ENCODE results near the gene CADM3.

Gene CADM3, protein sequence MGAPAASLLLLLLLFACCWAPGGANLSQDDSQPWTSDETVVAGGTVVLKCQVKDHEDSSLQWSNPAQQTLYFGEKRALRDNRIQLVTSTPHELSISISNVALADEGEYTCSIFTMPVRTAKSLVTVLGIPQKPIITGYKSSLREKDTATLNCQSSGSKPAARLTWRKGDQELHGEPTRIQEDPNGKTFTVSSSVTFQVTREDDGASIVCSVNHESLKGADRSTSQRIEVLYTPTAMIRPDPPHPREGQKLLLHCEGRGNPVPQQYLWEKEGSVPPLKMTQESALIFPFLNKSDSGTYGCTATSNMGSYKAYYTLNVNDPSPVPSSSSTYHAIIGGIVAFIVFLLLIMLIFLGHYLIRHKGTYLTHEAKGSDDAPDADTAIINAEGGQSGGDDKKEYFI

GRCh38 chr1:159171254-159171687 is at the start of gene CADM3:
Gene CADM3, plus strand, starts transcription at chr1:159171615. Its CDS starts 151 bp downstream, at chr1:159171766.
- no peak for DNase-seq

GRCh38 chr1:159122005-159122621 is 49.3 kb upstream of the CADM3 start:
- DNase-seq: no peak

DNA sequence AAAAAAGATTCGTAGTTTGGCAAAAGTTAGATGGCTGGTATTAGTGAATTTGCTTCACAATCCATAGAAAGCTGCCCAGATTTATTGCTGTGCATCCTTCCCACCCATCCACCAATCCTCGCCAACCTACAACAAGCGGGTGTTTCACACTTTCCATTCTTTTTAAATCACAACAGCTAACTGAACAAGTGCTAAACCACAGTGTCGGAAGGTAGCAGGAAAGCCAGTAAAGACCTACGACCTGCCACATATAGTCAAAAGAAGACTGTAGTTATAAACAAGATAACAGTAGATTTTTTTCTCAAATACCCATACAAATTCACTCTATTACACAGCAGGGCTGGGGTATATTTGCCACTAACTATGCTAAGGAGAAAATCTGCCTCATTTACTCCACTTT is 47.8 kb upstream of the CADM3 start:
- DNase-seq: no peak

DNA sequence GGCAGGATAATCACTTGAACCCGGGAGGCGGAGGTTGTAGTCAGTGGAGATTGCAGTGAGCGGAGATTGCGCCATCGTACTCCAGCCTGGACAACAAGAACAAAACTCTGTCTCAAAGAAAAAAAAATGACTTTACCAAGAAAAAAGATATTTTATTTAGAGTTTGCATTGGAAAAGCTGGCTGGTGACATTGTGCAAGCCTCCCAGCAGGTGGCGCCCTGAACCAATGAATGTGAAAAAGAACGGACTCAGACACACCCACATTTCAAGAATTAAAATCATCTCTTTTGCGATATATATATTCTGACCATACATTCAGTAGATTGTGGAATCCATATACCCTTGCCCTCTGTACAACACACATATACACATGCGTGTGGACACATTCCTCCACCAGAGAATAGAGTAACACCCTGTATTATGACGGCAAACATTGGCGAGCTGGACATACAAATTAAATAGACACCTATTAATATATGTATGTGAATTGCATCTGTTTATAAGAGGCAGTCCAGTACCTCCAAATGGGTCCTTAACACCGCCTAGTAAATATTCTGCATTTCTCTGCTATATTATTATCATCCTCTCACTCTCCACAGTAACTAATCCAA is 39.0 kb upstream of the CADM3 start:
- DNase-seq: peak; percentile 33

DNA sequence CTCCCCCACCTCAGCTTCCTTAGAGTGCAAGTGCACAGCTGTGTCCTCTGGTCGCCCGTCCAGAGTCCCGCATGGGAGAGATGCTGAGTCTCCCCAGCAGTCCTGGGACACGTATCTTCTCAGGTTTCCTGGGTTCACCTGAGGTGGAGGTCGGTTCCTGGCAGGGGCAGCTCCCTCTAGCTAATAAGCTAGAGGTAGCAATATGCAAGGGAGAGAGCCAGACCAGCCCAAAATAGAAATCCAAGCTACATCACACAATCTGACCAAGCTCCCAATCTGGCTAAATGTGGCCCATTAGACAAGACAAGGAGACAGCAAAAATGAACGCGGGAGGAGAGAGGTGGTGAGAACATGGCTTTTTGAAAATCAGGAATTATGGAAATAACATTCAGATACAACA is 30.9 kb upstream of the CADM3 start:
- no peak for DNase-seq

GRCh38 chr1:159141584-159142390 is 29.6 kb upstream of the CADM3 start:
- DNase-seq: no peak

DNA sequence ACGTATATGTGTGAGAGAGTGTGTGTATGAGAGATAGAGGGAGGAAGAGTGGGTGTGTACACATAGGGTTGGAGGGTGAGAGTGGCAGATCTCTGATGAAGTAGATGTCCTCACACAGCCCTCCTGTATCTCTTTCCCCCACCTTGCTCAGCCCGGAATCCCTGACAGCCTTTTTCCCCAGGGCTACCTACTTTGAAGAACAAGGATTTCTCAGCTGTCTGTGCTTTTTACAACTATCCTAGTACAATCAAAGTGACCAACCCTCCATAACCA is 29.1 kb upstream of the CADM3 start:
- no peak for DNase-seq

DNA sequence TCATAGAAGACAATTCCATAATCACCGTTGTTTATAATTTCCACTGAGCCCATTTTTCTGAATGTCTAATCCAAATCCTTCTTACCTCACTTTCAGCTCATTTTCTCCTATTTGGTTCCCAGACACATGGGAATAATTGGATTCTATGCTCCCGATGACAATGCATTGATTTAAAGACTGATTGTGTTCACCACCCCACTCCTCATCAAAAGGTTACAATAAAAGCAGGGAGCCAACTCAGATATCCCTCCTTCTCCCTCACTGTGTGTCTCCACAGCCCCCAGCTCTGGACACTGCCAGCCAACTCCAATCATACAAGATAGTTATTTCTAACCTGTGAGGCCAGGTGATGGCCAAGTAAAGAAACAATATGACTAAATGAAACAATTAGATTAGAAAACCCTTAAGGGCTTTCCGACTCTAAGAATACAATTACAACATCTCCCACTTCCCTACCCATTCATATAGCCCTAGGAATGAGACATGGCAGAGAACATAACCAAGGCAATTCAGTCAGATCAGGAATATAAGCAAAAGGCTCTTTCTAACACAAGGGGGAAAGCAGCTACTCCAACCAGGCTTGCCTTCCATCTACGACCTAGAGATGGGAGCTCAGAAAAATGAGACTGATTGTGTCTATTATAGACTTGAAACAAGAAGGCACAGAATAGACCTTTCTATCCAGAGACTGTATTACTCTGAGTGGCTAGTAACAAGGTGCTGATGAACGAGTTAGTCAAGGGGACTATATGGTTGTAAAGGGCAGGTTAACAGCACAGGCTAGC is 28.5 kb upstream of the CADM3 start:
- DNase-seq: no peak

GRCh38 chr1:159144571-159144970 is 26.8 kb upstream of the CADM3 start:
- no peak for DNase-seq

DNA sequence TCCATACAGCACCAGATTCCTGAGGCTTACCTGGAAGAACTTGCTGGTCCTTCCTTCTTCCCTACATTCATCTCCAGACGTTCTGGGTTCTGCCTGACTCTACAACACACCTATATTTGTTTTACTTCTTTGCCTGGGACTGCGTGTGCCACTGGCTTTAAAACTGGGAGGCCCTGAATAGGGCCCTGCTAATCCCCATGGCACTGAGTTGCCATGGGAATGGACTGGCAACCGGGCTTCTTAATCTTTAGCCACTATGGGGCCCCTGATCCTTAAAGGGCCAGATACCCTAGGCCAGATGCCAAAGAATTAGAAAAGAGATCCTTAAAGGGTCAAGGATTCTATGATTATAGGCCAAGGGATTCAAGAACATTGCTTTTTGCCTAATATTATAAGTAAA is 24.4 kb upstream of the CADM3 start:
- DNase-seq: no peak

- no peak for DNase-seq
Observed at GRCh38 chr1:159152031-159152430, 19.4 kb upstream of the CADM3 start.

DNA sequence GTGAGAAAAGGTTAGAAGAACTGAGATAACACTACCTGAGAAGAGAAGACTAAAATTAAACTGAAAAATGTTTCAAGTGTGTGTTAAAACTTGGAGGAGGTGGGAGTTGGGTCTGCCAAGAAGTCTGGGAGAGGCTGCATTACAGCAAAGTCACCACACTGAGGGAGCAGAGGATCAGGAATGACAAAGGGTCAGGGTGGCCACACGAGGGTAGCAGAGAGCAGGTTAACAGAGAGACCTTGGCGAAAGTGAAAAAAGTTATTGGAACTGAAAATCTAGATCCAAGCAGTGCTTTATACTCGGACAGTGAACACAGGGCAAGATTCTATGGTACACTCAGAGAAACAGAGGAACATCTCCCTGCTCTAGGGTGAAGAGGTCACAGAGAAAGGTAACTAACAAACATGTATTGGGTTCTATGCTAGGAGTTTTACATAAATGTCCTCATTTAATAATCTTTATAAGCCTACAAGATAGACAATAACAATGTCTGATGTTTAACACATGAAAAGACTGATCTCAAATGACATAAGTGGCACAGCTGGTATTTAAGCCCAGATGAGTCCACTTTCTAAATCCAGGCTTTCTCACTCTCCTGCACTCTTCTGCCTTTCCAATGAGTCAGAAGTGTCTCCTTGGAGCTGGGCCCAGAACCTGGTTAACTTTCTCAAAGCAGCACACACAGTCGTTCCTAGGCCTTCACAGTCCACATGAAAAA is 10.3 kb upstream of the CADM3 start:
- peak; percentile 39 for DNase-seq

- DNase-seq: no peak
Observed at GRCh38 chr1:159161719-159162026, 9.7 kb upstream of the CADM3 start.

- DNase-seq: no peak
Observed at GRCh38 chr1:159162516-159163265, 8.7 kb upstream of the CADM3 start.

DNA sequence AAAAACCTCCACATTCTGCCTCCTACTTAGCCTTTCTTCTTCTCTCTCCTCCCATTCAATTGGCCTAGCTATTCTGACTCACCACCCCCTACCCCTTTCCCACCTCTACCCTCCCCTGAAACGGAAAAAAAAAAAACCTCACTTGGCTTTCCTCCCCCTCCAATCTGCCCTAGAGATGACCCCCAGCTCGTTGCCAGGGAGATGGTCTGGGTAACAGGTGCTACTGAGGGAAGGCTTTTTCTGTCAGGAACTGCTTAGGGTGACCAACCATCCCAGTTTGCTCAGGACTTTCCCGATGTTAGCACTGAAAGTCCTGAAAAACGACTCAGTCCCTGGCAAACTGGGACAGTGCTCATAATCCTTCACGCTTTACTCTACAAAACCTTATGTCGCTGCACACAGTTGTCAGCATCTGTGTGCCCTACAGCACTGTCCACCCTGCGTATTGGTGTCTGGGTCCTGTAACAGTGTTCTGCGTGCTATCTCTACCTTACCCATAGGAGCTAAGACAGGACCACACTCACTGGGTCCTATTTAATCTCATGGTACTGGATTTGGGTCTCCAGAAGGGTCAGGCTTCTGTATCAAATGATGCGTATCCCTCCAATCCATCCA is 7.7 kb upstream of the CADM3 start:
- no peak for DNase-seq

- DNase-seq: no peak
Observed at GRCh38 chr1:159168043-159168442, 3.4 kb upstream of the CADM3 start.

DNA sequence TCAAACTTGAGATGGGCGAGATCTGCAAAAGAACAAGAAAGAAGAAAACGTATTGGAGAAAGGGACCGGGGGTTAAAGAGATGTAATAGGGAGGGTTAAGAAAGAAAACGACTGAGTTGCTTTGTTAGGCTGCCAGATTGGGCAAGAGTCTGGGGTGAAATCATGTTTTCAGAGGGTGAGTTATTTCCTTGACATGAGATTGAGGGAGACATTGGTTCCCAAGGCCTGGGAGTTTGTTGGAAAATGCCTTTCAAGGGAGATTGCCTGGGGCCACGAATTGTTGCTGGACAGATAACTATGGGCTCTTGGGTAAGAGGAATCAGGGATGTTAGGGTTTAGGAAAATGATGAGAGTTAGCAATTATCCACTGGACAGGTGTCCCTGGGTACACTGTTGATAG is 776 bp upstream of the CADM3 start:
- no peak for DNase-seq

DNA sequence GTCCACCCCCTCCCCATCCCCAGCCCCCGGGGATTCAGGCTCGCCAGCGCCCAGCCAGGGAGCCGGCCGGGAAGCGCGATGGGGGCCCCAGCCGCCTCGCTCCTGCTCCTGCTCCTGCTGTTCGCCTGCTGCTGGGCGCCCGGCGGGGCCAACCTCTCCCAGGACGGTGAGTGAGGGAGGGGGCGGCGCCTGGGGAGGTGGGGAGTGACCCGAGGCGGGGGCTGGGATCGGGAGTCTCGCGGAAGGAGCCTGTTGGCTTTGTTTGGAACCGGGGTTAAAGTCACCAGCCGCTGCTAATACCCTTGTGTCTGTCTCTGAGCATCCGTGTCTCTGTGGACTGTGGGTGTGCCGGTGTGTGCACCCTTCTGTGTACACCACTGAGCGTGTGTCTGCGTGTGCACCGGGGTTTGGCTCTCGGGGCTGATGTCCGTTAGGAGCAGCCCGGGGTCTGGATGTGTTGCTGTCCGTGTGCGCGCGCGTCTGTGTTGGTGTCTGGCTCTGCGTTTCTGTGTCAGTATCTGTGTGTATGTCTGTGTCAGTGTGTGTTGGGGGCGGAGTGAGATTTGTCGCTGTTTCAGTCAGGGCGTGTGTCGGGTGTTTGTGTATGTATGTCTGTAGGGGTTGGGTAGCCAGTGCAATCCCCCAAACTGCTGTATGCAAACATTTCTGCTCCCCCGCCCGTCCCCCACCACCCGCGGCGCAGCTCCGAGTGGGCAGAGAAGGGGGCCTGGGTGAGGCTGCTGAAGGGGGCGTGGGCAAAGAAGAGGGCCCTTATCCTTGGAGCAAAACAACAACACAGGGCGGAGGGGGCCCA is 480 bp downstream of the CADM3 start:
- no peak for DNase-seq

GRCh38 chr1:159172614-159173291 is 1.3 kb downstream of the CADM3 start:
- DNase-seq: no peak

- no peak for DNase-seq
Observed at GRCh38 chr1:159173320-159173719, 1.9 kb downstream of the CADM3 start.

All from NCI-H2107 (cell line).